ENCODE data around the gene MCC.

Gene MCC

DNA sequence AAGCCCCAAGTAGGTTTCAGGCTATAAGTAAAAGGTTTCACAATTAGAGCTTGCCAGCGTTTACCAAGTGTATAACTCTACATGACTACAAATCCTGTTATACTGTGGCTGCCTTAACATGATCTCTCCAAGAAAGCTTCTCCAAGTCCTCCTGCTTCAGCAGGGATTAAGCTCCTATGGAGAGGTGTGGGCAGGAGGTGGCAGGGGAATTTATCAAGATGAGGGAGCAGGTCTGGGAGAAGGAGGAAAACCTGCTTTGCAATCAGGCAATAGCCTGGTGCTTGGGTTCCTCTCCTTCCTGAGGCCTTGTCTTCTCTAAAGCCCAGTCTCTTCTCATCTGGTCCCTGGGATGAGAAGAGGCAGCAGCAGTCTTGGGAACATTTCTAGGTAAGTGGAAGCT lies 188.7 kb downstream of the MCC start:
- DNase-seq = no peak

DNA sequence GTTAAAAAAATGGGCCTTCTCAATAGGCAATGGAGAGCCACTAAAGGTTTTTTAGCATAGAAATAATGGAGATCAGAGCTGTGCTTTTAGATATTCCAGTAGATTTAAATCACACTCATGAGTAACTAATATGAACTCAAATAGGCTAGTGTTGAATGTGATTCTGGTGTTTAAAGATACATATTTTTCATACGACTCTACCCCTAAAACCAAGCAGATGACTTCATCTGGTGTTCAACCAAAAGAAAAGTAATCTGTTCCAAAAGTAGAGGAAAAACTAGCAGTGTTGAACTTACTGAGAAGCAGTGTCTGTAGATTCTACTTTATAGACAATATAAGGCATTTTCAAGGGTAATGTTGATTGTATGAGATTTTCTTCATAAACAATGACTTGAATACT lies 191.6 kb downstream of the MCC start:
- no peak for DNase-seq

DNA sequence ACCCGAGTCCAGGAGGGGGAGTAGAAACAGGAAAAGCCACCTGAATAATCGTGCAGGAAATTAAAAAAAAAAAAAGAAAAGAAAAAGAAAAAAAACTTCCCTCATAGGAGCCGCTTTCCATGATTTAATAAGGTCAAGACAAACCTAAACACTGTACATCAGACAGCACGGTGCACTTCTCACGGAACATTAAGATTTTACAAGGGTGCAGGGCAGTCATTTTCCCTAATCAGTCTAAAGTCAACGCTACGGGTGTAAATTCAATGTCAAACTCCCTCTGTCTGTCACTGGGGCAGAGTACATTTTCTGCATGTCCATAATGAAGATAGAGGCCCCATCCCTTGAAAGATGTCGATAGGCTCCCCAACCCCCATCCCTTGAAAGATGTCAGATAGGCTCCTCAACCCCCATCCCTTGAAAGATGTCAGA lies 193.1 kb downstream of the MCC start:
- peak; percentile 10 for DNase-seq

DNA sequence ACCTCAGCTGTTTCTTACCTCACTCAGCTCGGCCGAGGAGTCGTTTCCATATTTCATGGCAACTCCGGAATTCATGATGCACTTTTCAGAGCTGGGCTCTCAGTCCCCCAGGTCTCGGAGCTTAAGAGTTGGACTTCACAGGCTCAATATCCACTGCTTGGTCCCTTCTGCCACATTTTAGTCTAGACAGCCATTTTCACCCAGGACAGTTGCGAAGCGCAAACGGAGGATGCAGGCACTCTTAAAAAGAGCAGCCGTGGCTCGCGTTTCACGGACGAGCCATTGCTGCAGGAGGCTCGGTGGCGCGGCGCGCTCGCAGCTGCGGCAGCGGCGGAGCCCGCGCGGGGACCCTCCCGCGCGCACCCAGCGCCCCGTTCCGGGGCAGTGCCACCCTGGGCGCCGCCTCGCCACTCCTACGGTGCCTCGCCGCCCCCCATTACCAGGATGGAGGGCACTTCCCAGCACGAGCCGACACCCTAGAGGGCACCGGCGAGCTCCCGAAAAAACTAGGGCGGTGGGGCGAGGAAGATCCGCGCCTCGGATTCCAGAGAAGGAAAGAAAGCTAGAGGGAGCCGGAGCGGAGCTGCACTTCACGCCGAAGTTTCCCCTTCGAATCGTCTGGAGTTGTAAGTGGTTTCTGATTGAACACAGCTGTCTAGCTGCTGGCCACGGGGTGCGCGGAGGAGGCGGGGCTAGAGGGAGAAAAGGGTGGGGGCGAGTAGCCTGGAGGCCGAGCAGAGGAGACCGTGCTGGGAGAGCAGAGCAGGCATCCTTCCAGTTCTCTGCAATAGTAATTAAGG lies 193.7 kb downstream of the MCC start:
- DNase-seq = peak; percentile 64

DNA sequence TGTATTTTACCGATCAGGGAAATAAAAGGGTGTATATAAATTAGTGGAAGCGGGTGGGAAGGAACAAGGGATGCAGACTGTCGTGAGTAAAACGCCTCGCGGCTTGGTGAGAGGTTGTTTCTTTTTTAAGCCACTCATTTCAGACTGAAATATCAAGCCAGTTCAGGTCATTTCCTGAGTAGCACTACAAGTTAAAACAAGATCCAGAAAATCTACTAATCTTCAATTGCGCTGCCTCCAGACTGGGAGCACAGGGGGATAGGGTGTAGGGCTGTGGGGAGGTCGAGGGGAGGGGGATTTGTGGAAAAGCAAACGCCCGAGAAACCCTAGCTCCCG lies 194.3 kb downstream of the MCC start:
- peak; percentile 7 for DNase-seq

DNA sequence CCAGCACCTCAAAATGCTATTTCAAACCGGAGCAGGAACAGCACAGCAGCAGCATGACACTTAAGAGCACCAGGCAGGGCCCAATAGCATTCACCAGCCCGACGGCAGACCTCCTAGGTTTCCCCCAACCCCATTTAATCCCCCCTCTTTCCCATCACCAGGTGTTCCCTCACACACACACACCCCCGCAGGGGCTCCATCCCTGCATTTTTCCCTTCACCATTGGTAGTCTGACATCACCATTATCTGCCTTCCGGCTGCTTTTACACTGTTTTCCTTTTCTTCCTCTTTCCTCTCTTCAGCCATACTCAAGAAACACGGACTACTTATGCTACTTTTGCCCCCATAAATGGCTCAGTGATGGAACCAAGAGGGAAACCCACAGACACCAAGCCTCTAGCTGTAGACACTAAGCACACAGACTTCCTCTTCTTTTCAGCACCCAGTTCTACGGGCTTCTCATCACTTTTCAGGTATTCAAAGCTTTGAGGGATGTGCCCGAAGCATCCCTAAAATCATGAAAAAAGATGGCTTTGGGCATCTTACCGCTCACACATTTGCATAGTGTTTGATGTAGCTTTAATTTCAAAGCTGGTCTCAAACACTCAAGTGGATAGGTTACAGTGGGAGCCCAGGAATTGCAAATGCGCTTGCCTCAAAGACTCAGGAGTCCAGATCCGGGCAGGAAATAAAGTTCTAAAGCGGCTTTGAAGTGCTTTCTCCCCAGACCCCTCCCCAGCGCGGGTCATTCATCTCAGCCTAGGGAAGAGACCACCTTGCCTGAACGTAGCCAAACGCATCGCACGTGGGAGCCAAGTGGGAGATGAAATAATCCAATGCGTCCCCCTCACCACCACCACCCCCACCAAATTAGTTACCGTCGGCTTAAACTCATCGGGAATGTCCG lies 194.9 kb downstream of the MCC start:
- DNase-seq = peak; percentile 7

DNA sequence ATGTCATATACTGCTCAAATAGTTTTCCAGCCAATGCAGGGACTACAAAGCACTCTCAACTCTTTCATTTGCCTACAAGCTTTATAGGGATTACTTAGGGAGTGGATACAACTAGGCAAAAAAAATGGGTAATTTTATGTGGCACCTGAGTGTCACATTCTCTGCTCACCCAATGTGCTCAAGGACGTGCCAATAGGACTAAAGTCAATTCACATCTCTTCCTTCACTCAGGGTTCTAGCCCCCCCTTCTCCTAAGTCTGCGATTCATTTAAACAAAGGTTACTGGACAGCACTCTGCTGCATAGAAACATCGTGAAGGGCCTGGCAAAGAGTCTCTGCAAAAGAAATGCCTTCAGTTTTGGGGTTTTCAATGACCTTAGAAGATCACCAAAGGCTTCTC lies 195.8 kb downstream of the MCC start:
- no peak for DNase-seq

DNA sequence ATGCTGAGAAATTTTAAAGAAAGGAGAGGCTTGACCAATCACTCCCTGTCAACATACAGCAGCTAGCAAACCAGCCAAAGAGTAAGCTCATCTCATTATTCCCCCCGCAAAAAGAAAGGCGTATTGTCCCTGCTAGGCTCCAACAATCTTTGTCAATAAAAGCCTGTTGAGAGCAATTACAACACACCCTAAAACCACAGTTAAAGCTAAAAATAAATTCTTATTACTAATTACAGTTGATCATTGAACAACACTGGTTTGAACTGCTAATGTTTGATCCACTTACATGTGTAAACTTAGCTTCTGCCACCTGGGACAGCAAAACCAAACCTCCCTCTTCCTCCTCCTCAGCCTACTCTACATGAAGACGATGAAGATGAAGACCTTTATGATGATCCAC lies 204.7 kb downstream of the MCC start:
- DNase-seq = no peak

DNA sequence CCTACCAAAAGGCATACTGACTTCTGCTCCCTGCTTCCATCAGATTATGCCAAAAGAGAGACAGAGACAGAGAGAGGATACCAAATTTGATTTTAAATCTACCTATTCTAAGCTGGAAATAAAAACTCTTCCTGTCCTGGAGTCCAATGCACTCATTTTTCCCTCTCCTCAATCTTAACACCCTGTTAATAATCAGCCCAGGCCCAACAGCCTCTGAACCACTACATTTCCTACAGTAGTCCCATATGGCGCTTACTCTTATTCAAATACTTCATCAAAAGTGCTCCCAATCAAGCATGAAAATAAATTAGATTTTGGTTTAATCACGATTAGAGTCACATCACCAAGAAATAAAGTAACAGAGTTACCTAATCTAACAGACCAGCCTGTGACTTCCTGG lies 205.8 kb downstream of the MCC start:
- DNase-seq = no peak

DNA sequence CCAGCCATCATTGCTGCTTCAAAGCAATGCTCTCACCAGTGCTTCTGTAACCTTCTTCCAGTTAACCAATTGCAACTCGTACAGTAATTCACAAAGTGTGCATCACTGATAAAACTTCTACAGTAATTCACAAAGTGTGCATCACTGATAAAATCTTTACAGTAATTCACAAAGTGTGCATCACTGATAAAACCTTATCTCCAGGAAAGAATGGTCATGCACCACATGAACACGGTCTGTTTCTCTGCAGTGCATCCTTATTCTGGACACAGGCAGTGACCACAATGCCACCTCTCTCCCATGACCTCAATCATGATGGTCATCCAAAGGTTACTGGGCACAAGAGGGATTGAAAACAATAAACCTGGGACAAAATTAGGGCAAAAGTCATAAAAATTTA lies 207.1 kb downstream of the MCC start:
- peak; percentile 41 for DNase-seq

DNA sequence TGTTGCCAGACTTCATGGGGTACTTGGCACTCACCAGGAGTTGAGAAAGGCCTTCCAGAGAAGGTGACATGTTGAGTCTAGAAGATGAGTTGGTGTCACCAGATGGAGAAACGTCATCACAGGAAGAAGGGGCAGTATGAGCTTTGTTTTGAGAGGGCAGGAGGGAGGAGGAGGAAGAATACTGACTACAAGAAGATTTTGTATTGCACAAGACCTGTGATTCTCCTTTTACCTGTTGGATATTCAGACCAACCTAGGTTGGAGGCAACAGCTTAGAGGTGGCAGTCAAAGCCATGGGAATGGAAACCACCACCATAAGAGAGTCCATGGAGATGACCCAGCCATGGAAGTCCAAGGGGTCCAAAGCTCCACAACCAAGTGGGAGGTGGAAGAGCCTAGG lies 207.7 kb downstream of the MCC start:
- DNase-seq = no peak

DNA sequence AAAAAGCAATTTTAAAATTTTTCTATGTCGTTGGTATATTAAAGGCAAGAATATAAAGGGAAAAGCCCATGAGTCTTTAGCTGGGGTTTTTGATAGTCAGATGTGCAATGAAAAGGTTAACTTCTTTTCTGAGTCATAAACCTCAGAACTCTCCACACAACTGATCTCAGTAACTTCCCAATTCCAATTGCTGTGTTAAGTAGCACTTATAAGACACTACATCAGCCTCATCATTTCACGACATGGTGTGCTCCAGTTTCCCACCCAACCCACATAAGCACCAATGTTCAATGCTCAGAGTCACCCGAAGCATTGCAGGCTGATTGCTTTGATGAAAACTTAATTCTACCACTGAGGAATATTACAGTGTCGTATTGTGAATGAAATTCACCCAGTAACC lies 209.3 kb downstream of the MCC start:
- peak; percentile 14 for DNase-seq

DNA sequence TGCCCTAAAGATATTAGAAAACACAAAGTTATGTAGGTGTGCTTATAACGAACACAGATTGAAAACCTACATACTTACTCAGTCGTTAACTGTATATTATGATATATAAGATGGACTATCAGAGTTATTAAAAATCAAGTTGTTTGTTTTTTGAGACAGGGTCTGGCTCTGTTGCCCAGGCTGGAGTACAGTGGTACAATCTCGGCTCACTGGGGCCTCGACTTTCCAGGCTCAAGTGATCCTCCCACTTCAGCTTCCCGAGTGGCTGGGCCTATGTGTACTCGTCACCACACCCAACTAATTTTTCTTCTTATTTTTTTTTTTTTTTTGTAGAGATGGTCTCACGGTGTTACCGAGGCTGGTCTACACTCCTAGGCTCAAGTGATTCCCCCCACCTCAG lies 211.8 kb downstream of the MCC start:
- no peak for DNase-seq

DNA sequence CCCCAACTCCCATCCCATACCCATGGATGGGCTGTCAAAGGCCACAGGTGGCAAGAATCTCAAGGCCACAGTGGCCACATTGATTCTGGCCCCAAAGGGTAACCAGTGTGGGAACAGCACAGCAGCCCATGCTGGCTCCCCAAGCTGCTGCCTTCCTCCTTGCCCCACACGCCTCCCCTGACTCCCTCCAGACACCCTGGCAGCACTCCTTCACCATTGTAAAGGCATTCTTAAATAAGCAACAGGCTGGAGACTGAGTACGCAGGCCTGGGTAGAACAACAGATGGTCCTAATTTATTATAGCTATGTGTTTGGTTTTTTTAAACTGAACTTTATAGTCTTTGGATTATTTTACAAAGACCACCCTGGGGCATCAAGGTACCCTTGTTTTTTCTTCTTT lies 212.3 kb downstream of the MCC start:
- DNase-seq = no peak

DNA sequence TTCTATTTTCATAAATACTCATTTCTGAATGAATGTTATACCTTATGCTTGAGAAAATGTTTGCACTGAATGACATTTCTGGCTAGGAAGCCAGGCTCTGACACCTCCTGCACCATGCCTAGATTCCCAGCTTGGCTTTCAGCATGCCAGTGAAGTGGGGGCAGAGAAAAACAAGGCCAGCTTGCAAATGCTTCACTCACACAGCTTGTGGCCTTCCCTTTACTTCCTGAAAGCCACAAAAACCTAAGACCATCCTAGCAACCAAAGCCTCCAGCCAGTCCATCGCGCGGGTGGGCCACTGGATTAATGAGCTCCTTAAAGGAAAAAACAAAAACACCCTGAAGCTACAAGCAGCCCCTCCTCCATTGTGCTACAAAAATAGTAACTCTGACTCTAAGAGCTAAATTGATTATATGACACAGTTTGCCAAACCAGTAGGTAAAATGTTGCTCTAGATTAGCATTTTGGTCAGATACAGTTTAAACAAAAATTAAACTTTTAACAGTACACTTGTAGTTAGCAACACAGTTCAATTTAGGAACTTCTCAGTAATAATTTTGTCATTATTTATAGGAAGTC lies 213.3 kb downstream of the MCC start:
- DNase-seq = no peak

DNA sequence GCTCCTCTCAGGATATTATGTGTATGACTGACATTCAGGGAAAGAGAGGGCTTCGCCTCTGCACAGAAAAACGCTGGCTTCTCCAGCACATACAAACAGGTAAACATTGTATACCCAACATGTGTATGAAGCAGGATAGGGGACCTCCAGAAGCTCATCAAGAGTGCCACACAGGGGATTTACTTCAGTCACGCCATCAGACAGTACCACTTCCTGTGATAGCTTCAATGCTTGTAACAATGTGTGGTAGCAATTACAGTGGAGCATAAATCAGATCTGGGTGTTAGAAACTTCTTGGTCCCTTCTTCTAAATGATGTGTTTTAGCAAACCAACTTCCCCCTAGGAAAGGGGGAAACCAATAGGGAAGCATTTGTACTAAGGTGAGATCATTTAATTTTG lies 214.3 kb downstream of the MCC start:
- DNase-seq = no peak

DNA sequence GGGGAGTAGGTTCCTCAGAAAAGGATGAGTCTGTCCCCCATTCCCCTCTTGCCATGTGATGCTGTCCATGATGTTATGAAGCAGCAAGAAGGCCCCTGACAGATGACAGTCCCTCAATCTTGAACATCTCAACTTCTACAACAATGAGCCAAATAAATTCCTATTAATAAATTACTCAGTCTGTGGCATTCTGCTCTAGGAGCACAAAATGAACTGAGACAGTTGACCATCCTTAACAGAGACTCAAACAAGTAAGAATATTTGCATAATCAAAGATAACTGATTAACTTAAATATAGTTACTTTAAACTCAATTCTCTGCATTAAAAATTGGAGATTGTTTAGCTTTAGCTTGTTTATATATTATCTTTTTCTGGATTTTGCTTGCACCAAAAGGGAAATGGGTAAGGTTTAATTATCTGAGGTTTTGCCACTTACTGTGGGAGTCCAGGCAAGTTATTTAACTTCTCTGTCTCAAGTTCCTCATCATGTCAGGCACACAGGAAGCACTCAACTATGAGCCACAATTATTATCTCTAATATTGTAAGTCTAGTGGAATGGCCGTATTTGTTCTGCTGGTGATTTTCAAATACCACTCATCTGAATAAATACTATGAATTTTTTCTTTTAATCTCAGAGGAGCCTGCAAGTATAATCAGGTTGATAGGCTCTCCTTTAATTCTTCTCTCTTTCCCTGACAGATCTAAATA lies 216.4 kb downstream of the MCC start:
- DNase-seq = no peak

DNA sequence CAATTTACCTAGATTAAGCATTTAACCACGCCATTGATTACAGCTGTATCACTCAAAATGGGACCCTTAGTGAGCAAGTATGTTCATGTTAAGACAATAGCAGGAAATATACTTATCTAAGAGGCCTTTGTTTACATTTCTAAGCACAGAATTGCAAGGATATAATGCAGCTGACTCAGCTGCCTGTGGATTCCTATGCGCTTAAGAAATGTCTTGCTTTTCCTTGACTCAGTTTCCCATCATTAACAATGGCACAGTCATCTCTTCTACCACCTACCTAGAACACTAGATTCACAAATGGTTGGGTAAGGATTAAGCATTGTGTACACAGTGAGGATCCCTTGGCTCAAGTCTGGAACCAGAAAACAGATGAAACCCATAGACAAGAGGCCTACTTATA lies 217.2 kb downstream of the MCC start:
- no peak for DNase-seq

DNA sequence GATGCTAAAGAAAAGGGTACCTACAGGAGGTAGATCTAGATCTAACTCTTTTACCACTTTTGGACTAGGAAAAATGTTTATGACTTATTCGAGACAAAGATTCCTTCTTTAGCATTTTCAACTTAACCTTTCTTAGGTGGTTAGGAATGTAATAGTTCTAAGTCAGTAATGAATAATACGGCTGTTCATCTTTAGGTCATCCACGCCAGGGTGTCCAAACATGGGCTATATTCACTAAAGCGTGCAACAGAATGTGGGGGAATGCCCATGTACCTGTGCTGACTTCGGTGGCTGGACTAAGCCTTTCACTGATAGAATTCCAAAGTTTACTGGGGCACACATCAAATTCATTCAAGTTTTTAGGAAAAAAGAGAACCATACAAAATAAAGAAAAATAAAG lies 218.2 kb downstream of the MCC start:
- no peak for DNase-seq

DNA sequence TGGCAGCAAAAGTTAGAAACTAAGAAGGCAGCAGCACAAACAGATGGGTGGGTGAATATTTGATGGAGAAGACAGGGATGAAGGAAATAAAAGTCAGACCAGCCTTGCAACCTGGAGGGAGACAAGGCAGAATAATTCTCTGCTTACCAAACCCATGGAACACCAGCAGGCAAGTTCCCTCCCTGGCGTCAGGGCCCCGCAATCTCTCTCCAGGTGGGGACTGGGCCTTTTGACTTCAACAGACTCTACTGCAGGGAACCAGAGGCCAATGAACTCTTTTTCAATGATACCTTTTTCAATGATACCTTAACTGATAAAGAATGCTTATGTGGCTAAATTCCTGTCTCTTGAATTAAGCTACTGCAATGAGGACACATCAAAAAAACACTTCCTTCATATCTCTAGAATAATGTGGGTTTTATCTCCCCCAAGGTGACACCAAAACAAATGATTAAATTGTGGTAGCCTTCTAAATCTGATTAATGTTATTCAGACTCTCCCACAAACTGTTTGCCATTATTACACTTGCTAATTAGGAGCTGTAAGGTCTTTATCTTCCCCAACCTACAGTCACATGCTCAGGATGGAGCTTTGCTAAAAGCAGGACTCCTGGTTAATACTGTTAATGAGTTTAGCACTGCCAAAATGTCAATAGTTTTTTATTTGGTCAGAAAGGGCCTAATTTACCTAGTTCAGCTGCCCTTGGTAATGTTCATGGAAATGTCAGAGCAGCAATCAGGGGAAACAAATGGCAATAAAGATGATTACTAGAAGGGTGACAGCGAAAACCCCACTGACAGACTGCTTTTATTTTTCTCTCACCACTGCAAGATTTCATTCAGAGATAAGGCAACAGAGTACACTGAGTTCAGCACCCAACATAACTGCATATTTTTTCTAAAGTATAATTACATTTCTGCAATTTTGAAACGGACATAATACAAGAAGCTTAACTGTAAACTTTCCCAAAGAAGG lies 218.9 kb downstream of the MCC start:
- no peak for DNase-seq

DNA sequence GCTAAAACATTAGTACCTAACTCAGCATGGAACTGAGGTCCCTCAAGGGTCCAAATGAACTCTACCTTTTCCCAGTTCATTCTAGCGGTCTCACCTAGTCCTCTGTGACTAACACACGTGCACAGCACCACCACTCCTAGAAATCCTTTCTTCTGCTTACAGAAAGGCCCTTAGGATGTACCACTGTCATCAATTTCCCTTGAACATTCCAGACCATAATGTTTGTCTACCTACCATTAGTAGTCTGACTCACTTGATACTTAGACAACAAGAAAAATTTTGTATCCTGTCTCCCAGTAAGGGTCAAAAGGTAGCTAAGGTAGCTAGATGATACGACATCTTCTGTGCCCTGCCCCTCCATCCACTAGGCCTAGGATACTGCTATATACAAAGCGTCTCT lies 220.0 kb downstream of the MCC start:
- no peak for DNase-seq

DNA sequence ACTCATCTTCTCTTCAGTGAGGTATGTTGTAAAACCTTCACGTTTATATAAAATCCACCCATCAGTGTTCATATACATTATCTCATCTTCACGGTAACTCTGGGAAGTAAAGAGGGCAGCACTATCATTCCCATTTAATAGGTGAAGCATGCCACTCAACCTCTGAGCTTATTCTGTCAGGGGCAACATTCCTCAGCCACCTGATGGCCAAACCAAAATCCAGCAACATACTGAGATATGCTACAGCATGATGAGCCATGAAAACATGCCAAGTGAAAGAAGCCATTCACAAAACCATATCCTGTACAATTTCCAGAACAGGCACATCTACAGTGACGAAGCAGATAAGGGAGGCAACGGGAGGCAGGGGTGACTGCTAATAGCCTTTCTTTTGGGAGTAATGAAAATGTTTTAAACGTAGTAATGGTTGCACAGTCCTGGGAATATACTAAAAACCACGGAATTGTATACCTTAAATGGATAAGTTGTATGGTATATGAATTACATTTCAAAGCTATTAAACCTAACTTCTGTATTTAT lies 220.8 kb downstream of the MCC start:
- no peak for DNase-seq
